OCI-LY3 (cell line): ENCODE data around the gene PPP1R37.

Experiments
- CTCF ChIP-seq: fragments of 200-600, 300-600 bp; sonication (generic); IDR thresholded peaks from 2 replicates; pipeline ENCODE4 v1.5.1; 2014; ENCODE audit warnings: antibody characterized with exemption, low read length, low read depth
- EZH2phosphoT487 ChIP-seq: fragments of 200-600 bp; shearing (Covaris generic); IDR thresholded peaks from 2 replicates; pipeline ENCODE4 v1.6.1; 2018; ENCODE audit warnings: antibody characterized with exemption, mixed run types, low read depth

- no peak for TF ChIP-seq CTCF
- no peak for TF ChIP-seq EZH2phosphoT487
Observed at GRCh38 chr19:45191375-45191774, 98.4 kb downstream of the PPP1R37 start.
